GM18858 (cell line): ENCODE measurements around the gene HIF1AN.

ENCODE experiments used
- ATAC-seq: cut with Tn5 transposase; IDR thresholded peaks from one replicate; pipeline ENCODE4 v1.9.1; 2021; ENCODE audit not compliant: unreplicated experiment

The HIF1AN gene

DNA sequence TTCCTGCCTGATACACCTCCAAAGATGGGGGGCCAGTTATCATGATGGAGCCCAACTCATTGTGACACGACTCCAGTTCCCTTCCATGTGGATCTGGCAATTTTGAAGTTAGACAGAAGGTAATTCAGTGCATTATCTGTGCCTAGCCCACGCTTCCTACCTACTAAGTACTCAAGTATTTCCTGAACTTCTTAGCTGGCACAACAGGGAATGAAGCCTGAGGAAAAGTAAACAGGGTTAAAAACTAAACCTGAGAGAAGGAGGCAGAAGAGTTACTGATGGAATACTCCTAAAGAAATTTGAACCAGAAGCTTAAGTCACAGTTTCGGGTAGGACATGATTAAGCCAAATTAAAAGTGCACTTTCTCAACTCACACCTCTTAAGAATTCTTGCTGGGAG, 14.9 kb upstream of the HIF1AN start:
- ATAC-seq = no peak

DNA sequence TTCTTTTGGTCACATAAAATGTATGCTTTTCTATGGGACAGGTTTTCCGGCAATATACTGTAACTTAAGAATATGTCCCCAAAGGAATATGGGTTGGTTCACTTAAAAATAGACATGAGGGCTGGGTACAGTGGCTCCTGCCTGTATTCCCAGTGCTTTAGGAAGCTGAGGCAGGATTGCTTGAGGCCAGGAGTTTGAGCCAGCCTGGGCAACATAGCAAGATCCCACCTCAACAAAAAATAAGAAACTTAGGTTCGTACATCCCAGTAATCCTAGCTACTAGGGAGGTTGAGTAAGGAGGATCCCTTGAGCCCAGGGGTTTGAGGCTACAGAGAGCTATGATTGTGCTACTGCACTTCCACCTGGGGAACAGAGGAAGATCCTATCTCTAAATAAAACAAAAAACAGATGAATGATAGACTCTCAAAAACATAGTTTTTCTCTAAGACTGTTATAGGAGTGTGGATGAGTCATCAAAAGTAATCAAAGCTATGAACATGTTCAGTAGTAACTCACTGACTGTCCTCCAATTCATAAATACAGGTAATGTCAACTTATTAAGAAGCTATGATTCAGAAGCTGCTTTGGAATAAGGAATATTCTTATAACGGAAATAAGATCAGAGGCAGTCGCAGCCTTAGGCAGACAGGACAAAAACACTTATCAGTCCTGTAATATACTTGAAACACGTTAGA, 13.5 kb upstream of the HIF1AN start:
- ATAC-seq = no peak

DNA sequence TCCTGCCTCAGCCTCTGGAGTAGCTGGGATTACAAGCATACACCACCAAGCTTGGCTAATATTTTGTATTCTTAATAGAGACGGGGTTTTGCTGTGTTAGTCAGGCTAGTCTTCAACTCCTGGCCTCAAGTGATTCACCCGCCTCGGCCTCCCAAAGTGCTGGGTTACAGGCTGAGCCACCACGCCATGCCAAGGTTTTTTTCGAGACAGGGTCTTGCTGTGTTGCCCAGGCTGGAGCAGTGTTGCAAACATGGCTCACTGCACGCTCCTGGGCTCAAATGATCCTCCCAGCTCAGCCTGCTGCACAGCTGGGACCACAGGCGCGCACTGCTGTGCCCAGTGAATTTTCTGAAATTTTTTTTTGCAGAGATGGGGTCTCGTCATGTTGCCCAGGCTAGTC, 12.8 kb upstream of the HIF1AN start:
- ATAC-seq = no peak

DNA sequence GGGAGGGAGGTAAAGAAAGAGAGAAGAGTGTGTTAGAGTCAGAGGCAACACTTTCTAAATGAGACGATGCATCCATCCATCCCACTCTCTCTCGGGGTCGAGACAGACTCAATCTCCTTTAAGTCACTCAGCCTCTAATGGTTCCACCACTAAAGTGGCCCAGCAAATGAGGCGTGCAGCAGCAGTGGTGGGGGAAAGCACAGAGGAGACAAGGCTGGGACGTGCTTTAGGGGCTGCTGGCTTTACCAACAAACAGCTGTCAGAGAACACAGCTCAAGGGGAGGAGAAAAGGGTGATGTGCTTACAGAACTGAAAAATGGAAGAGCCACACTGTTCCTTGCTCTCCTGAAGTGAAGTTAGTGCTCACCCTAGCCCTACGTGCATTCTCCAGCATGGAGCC, 11.5 kb upstream of the HIF1AN start:
- ATAC-seq = no peak

DNA sequence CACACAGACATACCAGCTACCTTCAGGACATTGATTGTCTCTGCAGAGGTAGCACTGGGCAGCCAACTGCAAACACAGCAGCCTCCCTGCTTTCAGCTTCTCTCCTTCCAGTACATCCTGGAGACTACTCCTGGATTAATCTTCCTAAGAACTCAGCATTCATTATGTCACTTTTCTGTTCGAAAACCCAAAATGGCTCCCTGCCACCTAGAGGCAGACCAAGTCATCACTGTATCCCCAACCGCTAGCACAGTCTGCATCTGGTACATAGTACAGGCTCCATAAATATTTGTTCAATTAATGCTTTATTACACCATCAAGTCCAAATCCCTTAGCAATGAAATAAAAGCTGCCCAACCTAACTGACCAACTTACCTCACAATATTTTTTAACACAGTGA, 11.1 kb upstream of the HIF1AN start:
- ATAC-seq = no peak

DNA sequence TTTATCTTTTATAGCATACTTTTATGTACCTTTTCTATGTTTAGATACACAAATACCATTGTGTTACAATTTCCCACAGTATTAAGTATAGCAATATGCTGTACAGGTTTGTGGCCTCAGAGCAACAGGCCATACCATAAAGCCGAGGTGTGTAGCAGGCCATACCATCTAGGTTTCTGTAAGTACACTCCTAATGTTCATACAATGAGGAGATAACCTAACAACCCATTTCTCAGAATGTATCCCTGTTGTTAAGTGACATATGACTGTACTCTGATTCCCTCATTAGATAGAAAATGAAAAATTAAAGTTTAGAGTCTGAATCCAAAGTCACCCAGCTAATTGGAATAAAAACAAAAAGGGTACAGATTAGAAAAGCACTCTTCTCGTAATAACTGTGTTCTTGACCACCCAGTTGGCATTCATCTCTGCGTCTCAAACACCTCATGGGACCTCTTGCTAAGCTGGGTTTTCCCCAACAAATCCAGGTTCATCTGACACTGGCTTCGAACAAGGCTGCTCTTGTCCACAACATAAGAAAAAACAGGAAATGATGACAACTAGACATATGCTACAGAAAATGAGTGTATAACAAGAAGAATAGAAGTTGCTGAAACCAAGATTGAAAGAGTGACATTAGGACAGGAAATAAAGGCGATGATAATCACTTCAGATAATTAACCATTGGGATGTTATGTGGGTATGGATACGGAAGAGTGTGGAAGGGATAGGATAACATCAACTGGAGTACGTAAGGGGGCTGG, 7.4 kb upstream of the HIF1AN start:
- no peak for ATAC-seq

DNA sequence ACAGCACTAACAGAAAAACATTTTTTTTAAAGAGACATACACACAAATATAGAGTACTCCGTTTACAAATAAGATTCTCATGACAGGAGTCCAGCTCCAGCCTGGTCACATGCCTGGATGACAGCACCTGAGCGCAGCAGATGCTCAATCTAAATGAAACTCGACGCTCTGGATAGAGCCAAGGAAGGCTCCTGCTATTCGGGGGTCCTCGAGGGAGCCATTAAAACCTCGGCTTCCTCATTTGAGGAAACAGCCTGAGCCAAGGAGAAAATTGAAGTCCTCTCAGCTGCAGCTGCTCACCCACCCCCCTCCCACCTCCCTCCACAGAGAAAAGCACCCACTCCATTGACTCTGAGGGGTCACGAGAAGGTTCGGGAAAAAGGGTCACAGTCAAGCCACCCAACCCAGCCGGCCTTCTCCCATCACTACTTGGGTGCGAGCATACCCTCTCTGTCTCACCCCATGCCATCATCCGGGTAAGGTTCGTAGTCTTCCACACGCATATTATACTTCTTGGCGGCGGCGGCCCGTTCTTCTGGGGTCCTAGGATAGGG, 6.7 kb upstream of the HIF1AN start:
- no peak for ATAC-seq

DNA sequence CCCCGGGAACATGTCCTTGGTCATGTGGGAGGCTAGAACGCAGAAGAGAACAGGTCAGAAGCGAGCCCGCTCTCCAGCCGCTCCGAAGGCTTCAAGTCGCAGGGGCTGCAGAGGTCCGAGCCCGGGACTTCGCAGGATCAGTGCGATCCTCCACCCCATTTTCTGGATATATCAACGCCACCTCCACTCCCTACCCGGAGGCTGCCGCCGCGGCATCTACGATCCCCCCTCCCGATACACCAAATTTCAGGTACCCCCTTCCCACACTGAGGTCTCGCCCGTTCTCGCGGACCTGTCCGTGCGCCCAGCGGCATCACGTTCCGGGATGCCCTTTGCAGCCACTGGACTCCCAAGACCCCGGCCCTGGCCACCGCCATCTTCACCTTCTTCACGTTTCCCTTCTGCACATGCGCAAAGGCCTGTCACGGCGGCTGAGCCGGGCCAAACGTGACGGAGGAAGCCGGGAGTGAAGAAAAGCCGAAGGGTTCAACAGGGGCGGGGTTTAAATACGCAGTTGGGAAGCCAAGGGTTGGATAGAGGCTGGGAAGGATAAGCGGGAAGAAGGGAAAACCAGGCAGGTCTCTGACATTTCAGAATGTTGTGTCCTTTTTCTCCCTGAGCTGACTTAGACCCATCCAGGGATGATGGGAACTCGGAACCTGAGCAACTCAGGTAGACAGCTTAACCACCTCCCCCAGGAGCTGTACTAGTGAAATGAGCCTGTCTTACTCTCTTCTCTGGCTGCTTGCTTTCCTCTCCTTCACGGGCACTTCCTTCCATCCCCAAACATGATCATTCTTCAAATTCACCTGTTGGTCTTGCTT, 6.1 kb upstream of the HIF1AN start, which contains the start of gene NDUFB8:
Gene NDUFB8 (minus strand): TSS at position 397 of the 824 bp plus-strand sequence. CDS start 20 bp downstream, at position 377.
- no peak for ATAC-seq

DNA sequence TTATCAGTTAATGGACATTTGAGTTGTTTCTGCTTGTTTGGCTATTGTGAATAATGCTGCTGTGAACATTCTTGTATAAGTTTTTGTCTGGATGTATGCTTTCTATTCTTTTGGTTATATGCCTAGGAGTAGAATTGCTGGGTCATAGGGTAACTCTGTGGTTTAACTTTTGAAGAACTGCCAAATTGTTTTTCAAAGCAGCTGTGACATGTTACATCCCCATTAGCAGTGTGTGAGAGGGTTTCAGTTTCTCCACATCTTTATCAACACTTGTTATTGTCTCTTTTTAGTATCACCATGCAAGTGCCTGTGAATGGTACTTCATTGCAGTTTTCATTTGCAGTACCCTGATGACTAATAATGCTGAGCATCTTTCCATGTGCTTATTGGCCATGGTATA, 4.0 kb upstream of the HIF1AN start:
- no peak for ATAC-seq

DNA sequence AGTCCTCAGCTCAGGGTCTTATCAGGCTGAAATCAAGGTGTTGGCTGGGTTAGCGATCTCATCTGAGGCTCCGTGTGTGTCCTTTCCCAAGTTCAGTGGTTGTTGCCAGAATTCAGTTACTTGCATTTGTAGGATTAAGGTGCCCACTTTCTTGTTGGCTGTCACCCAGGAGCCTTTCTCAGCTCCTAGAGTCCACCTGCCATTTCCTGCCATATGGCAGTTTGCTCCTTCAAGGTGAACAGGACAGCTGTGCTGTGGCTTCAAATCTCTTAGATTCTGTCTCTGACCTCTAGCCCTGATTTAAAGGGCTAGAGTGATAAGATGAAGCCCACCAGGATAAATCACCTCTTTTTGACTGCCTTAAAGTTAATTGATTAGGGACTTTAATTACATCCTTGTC, 1.0 kb upstream of the HIF1AN start:
- ATAC-seq = no peak

DNA sequence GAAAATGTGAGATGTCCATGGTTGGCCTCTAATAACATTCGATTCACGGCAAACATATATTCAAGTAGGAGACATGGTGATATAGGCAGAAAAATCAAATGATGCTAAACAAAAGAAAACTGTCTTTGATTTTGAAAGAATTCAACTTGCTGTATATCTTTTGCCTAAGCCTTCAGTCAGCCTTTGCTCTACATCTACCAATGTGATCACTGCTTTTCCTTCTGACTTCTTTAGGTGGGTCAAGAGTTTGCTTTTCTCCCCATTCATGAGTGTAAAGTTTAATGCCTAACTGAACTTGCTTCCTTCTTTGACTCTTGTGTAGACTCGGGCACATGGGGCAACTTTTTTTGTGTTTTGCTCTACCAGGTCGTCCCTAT, 417 bp upstream of the HIF1AN start:
- ATAC-seq = no peak

DNA sequence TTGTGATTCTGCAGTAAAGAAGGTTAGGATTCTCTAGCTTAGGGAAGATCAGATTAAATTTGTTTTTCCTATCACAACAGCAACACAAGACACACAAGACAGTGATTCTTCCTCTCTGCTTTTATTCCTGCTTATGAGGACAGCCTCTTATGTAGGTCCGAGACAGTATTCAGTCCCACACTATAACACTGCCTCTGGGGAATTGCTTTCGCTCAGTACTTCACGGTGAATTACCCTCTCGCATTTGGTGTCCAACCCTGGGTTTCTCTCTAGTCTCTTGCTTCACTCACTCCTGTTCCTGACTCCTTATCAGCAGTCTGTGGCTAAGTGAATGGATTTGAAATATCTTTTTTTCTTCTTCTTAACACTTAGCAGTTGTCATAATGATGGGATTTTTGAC, 1.7 kb downstream of the HIF1AN start:
- no peak for ATAC-seq

DNA sequence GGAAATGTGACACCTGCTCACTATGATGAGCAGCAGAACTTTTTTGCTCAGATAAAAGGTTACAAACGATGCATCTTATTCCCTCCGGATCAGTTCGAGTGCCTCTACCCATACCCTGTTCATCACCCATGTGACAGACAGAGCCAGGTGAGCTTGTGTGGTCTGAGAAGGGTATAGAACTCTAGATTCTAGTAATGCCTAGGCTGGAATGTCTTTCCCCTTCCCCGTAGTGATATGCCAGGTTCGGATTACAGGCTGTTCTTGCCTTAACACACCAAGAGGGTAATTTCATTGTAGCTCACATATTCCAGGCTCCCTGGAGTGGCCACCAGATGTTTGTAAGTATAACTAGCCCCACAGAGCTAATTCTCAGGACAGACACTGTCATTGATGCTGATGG, 9.2 kb downstream of the HIF1AN start:
- no peak for ATAC-seq

DNA sequence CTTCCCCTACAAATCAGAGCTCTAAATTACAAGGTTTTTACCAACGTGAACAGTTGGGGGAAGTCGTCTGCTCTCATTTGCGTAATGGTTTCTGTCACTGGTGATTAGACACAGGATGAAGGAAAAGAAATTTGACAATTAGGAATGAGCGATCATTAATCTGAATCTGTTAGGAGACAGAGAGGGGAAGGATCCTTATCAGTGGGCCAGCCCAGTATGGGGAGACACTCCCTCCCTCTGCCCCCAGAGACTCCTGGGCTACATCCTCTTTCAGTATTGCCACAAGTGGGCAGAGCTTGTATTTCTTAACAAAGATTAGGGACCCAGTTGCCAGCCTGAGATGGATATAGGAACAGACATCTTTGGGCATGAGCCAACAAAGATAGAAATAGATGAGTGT, 15.5 kb downstream of the HIF1AN start:
- no peak for ATAC-seq

DNA sequence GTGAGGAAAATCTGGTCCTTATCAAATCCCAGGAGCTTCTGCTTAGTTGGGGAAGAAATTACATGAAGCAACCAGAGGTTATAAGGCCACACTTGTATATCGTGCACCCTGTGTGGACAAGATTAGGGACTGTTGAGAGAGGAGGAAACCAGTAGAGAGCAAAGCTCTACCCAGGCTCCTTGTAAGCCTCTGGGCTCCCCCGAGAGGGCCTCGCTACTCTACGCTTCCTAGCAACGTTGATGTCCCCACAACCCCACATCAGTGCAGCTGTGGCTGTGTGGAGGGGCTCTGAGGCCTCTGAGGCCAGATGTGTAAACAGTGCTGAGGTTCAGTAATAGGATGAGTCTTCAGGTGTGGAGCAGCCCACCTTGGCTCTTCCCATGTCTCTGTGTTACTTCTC, 16.0 kb downstream of the HIF1AN start:
- no peak for ATAC-seq

DNA sequence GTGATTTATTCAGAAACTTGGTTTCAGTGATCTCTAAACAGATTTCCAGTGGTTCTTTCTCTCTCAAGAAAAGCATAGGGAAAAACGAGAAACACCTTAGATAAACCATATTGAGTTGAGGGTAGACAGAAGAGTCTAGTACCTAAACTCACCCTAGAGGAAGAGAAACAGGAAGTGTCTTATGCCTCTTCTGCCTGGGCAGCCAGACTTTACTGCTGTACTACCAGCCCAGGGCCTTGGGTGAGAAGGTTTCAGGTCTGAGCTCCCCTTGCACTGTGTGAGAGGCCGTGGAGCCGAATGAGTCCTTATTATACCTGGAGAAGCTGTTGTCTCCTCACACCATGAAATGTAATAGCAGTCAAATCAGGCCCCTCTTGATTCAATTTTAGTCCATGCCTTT, 18.2 kb downstream of the HIF1AN start:
- no peak for ATAC-seq

DNA sequence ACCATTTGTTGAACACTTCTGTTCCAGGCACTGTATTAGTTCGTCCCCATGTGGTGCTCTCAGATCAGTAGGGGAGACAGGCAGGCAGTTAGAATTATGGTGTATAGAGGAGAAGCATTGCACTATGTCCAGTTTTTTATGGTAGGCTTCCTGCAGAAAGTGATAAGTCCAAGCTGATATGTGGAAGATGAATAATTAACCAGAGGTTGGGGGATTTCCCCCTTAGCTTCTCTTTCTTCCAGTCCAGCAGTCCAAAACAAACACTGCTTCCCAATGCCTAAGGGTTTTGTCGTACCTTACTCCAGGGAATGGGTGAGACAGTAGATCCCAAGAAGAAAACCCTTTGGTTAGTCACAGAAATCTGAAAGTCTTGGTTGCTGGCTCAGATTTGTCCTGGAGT, 19.2 kb downstream of the HIF1AN start:
- no peak for ATAC-seq

DNA sequence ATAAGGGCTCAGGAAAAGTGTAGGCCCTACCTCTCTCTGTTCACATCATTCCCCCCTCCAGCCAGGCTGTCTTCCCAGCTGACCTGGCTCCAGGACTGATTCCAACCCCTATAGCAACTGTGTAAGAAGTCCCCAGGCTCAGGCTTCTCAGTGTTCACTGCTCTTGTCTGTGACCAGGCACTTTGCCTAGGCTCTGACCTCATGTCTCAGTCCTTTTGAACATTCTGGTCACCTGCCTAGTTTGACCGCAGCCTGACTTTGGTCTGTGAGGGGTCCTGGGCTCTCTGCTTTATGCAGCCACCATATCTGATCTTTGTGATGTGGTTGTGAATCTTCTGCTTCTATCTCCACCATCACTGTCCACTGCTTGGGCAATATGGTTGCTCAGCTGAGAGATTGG, 24.5 kb downstream of the HIF1AN start:
- no peak for ATAC-seq

DNA sequence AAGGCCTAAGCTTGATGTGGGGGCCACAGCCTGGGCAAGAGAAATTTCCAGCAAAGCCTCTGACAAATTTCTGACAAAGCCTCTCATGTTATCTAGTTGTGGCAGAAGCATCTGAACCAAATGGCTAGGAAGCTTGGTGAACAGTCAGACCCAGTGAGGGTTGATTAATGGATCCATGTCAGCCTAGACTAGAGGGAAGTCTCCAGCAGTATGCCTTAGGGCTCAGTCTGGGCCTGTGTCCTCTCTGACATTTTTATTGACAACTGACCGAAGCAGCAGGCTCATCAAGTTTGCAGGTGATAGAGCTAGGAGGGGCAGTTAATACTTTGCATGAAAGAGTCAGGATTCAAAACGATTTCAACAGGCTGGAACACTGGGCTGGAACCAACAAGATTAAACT, 25.3 kb downstream of the HIF1AN start:
- ATAC-seq = no peak

DNA sequence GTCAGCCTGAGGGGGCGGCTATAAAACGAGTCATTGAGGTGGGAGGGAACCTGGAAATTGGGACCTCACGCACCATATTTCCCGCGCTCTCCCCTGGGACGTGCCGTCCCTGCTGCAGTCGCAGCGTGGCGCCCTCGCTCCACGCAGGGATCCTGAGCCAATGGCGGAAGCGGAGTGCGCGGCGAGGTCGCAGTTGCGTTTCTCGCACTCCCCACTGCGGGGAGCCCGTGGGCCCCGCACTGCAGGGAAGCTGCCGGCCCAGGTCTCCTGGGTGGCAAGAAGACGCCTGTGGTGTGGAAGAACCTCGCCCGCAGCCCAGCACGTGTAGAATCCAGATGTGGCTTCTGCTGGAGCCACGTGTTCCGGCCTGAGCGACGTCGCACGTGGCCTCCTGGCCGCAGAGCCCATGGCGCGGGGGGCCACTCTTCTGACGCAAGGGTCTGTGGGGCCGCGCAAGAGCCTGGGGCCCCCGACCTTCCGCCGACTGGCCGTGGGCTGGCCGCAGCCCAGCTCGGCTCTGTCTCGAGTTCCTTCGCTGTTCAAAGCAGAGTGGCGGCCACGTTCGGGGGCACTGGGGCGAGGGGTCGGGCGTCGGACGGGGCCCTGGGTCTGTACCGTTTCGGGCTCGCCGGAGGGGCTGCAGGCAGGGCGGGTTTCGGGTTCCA, 26.4 kb downstream of the HIF1AN start:
- peak; percentile 44 for ATAC-seq
